ENCODE data around the gene ADGRL3.

ADGRL3 gene

DNA sequence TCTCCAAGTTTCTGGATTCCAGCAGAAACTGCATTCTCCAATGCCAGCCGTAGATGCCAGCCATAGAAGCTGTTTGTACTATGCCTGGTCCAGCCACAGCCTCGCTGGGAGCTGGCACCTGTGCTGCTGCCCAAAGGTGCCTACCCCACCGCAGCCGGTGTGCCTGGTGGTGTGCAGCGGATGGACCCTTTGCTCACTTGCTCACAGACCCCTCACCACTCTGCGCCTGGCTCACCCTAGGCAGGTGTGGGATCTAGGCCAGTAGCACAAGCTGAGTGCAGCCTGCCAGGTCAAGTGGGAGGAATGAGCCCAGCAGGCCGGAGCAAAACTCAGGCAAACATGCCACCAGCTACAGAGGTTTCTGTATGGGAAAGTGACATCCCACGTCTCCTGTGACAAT is 463.2 kb downstream of the ADGRL3 start:
- no peak for TF ChIP-seq POLR2A (IDR thresholded peaks at IDR 0.05; ENCODE audit: low read depth, low read length)
- FAIRE-seq (no peak), DNase-seq (ENCODE audit: insufficient read length, low spot score) (no peak)

DNA sequence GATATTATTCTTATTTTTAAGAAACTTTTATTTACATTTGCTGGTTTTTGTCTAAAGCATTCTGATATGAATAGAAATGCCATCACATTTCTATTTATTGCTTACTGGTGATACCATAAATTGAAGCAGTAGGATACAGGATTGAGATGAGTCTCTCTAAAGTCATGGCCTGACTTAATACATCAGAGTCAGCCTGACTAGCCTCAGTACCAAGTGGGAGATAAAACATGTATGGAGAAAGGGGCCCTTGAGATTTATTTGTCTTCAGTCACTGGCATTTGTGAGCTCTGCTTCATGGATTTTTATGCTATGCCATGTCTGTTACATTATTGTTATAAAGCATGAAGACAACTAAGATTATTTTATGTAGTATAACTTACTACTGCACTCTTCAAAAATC is 465.5 kb downstream of the ADGRL3 start:
- DNase-seq (ENCODE audit: insufficient read length, low spot score) (no peak), FAIRE-seq (no peak)
- TF ChIP-seq POLR2A (IDR thresholded peaks at IDR 0.05; ENCODE audit: low read depth, low read length): no peak

DNA sequence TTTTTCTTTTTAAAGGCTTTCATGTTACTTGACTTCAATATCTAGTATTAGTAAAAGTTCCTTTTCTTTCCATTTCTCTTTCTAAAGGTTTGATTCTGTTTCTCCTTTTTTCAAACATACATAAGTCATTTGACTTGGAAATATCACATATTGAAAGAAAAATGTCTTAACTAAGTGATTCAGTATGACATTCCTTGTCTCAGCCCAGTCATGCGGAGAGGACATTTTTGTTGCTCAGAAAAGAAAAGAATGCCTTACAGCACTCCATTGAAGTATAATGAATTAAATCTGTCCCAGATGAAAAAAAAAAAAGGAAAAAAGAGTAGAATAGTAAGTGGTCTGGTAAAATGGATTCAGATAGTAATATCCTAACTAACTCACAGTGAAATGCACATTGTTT is 466.1 kb downstream of the ADGRL3 start:
- no peak for FAIRE-seq
- no peak for DNase-seq (ENCODE audit: insufficient read length, low spot score)
- no peak for TF ChIP-seq POLR2A (IDR thresholded peaks at IDR 0.05; ENCODE audit: low read depth, low read length)

DNA sequence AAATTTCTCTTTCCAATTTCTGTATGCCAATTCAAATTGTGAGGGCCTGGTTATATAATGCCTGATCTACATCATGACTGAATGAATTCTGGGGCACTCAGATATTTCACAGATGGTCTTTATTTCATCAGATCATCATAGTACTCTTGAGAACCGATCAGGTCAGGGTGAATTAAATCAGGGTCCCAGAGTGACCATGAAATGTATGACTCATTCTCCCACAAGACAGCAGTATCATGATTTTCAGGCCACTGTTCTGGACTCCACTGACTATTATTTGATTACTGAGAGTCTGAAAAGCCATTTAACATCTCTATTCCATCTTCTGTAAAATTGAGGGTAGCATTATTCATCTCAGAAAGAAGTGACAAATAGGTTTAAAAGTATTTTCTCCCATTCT is 471.5 kb downstream of the ADGRL3 start:
- TF ChIP-seq POLR2A (IDR thresholded peaks at IDR 0.05; ENCODE audit: low read depth, low read length): no peak
- no peak for DNase-seq (ENCODE audit: insufficient read length, low spot score)
- FAIRE-seq: no peak

DNA sequence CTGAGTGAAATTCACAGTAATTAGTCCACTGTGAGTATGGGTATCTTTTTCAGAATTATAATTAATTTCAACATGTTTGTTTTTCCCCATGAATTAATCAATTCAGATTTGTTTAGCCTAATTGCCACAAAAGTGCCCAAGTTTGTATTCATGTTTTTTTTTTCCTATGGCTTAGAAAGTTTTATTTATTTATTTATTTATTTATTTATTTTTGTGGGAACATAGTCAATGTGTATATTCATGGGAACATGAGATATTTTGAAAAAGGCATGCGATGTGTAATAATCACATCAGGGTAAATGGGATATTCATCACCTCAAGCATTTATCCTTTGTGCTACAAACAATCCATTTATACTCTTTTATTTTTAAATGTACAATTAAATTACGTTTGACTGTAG is 475.3 kb downstream of the ADGRL3 start:
- TF ChIP-seq POLR2A (IDR thresholded peaks at IDR 0.05; ENCODE audit: low read depth, low read length): no peak
- DNase-seq (ENCODE audit: insufficient read length, low spot score) (no peak), FAIRE-seq (no peak)

DNA sequence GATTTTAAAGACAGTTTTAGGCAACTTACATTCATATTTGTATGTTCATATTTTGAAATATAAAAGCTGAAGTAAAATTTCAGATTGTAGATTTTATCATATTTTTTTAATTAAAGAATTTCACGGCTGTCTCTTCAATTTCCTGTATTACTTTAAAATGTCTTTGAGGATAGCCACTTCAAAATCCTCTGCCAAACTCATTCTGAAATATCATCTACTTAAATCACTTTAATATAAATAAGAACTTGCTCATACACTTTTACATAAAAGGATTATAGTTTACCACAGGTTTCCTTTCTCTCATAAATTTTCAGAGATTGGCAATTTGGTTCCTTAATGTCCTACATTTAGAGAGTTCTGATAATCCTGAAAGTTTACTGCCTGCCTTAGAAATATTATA is 478.2 kb downstream of the ADGRL3 start:
- DNase-seq (ENCODE audit: insufficient read length, low spot score) (no peak), FAIRE-seq (no peak)
- TF ChIP-seq POLR2A (IDR thresholded peaks at IDR 0.05; ENCODE audit: low read depth, low read length): no peak

DNA sequence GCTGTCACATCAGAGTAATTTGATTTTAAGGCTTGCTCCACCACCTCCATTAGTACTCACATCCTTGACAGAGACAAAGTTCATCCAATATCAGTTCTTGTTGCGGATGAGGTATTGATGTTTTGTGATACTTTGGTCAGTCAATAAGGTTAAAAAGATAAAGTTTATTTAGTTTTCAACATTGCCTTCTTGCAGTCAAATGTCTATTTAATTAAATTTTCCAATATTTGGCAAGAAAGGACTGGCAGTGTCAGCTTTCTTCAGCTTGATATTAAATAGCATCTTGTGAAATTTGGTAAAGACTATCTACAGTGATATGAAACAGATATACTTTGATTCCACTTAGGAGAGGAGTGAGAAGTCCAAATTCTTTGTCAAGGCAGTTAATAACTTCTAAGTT is 493.4 kb downstream of the ADGRL3 start:
- DNase-seq (ENCODE audit: insufficient read length, low spot score) (no peak), FAIRE-seq (no peak)
- no peak for TF ChIP-seq POLR2A (IDR thresholded peaks at IDR 0.05; ENCODE audit: low read depth, low read length)

DNA sequence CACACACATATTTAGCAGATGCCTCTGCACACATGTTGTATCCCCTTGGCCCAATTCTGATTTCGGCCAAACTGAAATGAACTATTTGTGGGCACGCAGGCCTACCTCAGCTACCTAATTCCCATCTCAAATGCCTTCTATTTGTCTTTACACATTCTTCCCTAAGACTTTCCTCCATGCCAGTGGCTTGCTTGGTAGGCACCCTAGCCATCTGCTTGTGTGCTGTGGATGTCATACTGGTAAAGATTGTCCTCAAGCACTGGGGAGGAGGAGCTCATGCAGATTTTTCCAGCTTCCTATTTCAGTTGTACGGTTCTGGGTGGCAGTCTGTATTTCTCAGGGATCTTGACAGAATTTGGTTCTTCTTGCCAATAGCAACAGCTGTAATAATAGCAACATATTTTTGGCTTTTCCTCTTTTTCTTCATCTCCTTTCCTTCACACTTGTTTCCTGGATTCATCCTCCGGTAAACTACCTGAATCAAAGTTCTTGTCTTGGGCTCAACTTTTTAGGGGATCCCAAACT is 514.3 kb downstream of the ADGRL3 start:
- no peak for FAIRE-seq
- TF ChIP-seq POLR2A (IDR thresholded peaks at IDR 0.05; ENCODE audit: low read depth, low read length): no peak
- DNase-seq (ENCODE audit: insufficient read length, low spot score): no peak

DNA sequence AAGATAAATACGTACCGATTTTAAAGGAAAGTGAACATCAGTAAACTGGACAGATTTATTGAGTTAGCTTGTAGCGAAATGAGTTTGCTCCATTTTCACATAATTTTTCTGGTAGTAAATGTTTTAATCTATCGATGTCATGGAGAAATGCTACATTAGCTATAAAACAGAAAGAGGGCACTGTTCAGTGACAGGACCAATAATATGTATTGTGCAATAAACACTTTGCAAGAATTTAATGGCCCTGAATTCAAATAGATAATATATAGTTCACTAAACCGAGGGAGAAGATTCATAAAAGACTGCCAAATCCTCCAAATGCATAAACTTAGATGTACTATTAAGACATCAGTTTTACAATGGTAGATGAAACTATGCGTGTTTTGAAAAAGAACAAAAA is 516.3 kb downstream of the ADGRL3 start:
- DNase-seq (ENCODE audit: insufficient read length, low spot score) (no peak), FAIRE-seq (no peak)
- no peak for TF ChIP-seq POLR2A (IDR thresholded peaks at IDR 0.05; ENCODE audit: low read depth, low read length)

DNA sequence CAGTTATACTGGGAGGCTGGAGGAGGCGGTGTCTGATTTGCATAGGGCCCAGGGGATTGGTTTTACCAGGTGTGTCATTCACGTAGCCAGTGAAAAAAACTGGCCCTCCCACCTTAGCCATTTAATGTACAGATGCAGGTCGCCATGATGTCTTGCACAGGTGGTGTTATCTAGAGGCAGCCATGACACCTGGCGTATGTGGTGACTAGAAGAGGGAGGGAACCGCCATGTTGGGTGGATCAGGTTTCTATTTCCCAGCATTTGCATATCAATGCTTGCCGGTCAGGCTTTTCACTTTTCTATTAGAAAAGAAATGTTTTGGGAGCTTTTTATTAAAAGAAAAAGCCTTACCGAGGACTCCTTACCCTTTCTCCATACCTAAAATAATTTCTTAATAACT is 523.4 kb downstream of the ADGRL3 start:
- no peak for DNase-seq (ENCODE audit: insufficient read length, low spot score)
- TF ChIP-seq POLR2A (IDR thresholded peaks at IDR 0.05; ENCODE audit: low read depth, low read length): no peak
- FAIRE-seq: no peak

DNA sequence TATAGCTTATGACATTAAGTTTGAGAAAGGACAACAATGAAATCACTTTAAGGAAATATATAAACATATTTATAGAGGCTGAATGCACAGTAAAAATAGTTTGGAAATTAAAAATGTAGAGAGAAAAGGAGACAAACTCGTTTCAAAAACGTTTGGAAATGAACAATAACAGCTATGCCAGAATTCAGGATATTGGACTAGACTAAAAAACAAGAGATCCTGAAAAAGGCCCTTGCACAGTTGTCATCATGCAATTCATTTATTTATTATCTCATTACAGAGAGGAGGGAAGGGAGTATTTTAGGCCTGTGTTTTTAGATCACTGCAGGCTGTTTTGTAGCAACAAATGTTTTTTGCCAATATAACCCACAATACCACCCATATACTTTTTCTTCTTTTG is 527.2 kb downstream of the ADGRL3 start:
- no peak for DNase-seq (ENCODE audit: insufficient read length, low spot score)
- no peak for FAIRE-seq
- TF ChIP-seq POLR2A (IDR thresholded peaks at IDR 0.05; ENCODE audit: low read depth, low read length): no peak

DNA sequence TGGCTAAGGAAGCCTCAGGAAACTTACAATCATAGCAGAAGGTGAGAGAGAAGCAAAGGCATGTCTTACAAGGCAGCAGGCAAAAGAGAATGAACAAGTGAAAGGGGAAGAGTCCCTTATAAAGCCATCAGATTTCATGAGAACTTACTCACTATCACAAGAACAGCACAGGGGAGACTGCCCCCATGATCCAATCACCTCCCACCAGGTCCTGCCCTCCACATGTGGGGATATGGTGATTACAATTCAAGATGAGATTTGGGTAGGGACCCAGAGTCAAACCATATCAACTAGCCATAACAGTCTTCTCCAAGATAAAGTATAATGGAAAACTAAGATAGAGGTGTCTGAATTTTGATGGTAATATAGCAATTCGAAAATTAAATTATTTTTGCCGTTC is 534.3 kb downstream of the ADGRL3 start:
- FAIRE-seq: no peak
- TF ChIP-seq POLR2A (IDR thresholded peaks at IDR 0.05; ENCODE audit: low read depth, low read length): no peak
- no peak for DNase-seq (ENCODE audit: insufficient read length, low spot score)

DNA sequence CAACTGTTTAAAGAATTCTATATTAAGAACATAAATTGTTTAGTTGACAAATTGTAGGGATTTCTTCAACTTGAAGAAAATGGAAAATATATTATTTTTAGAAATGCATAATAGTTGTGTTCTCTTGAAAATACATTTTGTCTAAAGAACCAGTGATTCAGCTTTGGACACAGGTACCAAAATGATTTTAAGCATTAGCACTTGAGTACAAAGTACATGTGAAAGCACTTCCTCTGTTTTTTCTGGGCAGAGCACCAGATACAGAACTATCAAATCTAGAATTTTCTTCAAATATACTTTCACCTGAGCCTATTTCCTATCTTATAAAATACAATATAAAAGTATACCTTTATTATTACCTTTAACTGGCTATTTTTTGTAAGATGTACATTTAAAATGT is 539.8 kb downstream of the ADGRL3 start:
- DNase-seq (ENCODE audit: insufficient read length, low spot score): no peak
- TF ChIP-seq POLR2A (IDR thresholded peaks at IDR 0.05; ENCODE audit: low read depth, low read length): no peak
- no peak for FAIRE-seq

DNA sequence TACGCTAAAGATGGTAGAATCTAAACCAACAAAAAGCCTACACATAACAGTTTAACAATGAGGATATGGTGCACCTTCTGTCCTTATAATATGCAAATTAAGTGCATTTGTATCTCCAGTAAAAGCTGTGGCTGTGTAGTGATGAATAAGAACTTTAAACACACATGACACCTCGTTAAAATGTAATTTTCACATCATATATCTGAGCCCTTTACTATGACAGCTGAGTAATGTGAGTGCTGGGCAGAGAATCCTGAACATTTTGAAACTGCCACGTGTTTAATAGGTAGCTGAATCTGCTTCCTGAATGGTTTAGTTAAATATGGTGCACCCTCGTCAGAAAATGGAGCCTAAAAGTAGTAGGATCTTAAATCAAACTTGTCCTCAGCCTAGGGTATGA is 540.8 kb downstream of the ADGRL3 start:
- FAIRE-seq (no peak), DNase-seq (ENCODE audit: insufficient read length, low spot score) (no peak)
- no peak for TF ChIP-seq POLR2A (IDR thresholded peaks at IDR 0.05; ENCODE audit: low read depth, low read length)

DNA sequence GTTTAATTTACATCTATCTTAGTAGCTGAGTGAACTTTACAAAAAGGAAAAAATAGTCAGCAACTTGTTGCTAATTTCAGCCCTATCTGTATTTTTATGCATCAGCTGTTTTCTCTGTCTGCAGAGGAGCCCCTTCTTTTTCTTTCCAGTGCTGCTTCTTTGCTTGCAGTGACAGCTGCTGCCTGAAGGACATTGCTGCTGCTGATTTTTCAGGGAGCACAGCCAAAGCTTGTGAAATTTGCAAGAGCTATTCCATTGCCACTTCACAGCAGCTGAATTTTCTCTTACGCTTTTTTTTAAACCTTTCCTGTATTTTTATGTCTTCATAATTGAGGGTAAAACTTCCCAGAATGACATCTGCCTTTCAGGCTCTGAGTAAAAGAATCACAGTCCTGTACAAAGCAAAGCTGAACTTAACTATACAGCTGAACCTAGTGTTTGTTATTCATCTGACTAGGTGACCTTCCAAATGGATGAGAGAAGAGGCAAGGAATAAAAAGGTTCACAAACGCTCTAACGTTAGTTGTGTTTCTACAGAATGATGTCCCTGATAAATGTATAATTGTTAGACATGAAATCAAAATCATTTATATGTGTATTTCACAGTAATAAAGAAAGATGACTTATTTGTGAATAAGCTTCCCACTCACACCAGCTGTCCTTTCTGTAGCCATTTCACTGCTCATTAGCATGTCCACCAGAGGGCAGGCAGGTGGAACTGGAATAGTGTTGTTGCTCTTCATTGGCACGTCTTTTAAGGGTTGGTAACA is 541.4 kb downstream of the ADGRL3 start:
- no peak for TF ChIP-seq POLR2A (IDR thresholded peaks at IDR 0.05; ENCODE audit: low read depth, low read length)
- DNase-seq (ENCODE audit: insufficient read length, low spot score) (peak; percentile 0), FAIRE-seq (no peak)

Data from H54 (cell line).